Activated CD8-positive, alpha-beta T cell treated with anti-CD3 and anti-CD28 coated beads, Interleukin-2, amount 10 ng/mL, durations not matched to agents 7 days and 5 days (primary cell): ENCODE results near the gene ZBTB5. TPM values are rescaled to one million over a fixed set of nuclear protein-coding genes. Genes with fewer than 3 reads are reported as not detected.

ENCODE experiments used
- ATAC-seq: fragments of 150-1000 bp; cut with Tn5 transposase; one replicate; pipeline ENCODE4 v1.10.0; 2021; ENCODE audit warnings: moderate library complexity
- CTCF ChIA-PET: fragments of 350-600 bp; sonication (Branson Sonifier 250); formaldehyde crosslinking; loops from one replicate; lab custom pipeline; 2021; ENCODE audit warnings: antibody characterized with exemption; lab: Charles Lee
- POLR2A ChIA-PET: fragments of 350-600 bp; sonication (Branson Sonifier 250); formaldehyde crosslinking; loops from one replicate; lab custom pipeline; 2021; ENCODE audit warnings: antibody characterized with exemption; lab: Charles Lee
- DNase-seq: peaks from one replicate; pipeline ENCODE4 v3.0.0-alpha.2; 2020
- H3K27ac Mint-ChIP-seq: one replicate; pipeline ENCODE4 v1.8.0; 2021; ENCODE audit warnings: mild to moderate bottlenecking, mixed read lengths
- H3K27me3 Mint-ChIP-seq: one replicate; pipeline ENCODE4 v1.8.0; 2021; ENCODE audit warnings: low read depth, mixed read lengths
- H3K36me3 Mint-ChIP-seq: one replicate; pipeline ENCODE4 v1.8.0; 2021; ENCODE audit warnings: low read depth, mixed read lengths
- H3K4me1 Mint-ChIP-seq: one replicate; pipeline ENCODE4 v1.8.0; 2021; ENCODE audit warnings: low read depth, mixed read lengths
- H3K4me3 Mint-ChIP-seq: one replicate; pipeline ENCODE4 v1.8.0; 2021; ENCODE audit warnings: mild to moderate bottlenecking, mixed read lengths
- H3K9me3 Mint-ChIP-seq: one replicate; pipeline ENCODE4 v1.8.0; 2022; ENCODE audit warnings: mixed read lengths; ENCODE audit not compliant: insufficient read depth
- total RNA-seq, 2 experiments: library from RNA; stranded (reverse); gene quantifications; one replicate each; pipeline ENCODE4 v1.2.3, GENCODE V29; 2021

ZBTB5 gene
- total RNA-seq, 2 experiments from 2014 or later, result 9.2 to 9.4 TPM

DNA sequence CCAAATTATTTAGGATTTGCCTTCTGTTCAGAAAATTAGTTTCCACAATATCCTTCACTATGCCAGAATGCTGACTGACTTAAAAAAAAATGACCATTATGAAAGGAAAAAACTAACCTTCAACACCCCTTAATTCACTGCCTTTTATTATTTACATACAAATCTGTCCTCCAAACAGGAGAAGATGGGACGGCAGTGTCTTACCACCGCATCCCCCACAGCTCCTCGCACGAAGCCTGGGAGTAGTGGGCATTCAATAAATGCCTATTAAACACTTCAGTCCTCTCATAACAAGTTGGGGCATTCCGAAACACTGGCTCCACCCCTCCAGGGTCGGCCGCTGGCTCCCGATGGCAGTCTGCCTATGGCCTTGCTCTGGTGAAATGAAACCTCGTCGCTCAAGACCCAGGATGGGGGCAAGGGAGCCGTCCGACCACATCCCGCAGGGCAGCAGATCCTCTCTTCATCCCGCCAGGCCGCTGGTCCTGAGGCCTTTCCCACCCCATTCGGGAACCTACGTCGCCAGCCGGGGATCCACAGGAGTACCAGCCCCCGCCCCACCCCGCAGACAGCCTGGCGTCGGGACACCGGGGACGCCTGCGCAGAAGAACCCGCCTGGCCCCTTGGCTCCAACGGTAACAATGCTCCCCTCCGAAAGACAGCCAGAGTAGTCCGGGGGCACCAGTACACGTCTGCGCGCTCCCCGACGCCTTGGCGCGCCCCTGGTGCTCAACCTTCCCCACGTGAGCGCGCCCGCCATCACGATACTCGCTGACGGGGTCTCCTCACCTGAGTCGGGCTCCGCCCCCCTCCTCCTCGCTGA is 613 bp downstream of the ZBTB5 start:
- peak; percentile 91 for DNase-seq
- Mint-ChIP-seq H3K27ac (peak overlapping the region; percentile 98), H3K9me3 (no peaks in the 10 kb centered on the region), H3K4me3 (peak overlapping the region; percentile 96), H3K27me3 (no peaks in the 10 kb centered on the region), H3K36me3 (peaks cover 13% of the 10 kb centered on the region), H3K4me1 (peaks cover 32% of the 10 kb centered on the region)
- peak; percentile 59 for ATAC-seq
- ChIA-PET POLR2A (interaction anchor here (0.5 to 2.4 kb wide), 7 partner anchors 21 to 121 kb away, joined by 3 to 31 read pairs (median 4); partner anchors contain the start of gene POLR1E), CTCF (interaction anchor here (1.9 kb wide), 1 partner anchor 591 kb away, joined by 4 read pairs; no protein-coding TSS in a partner anchor)

DNA sequence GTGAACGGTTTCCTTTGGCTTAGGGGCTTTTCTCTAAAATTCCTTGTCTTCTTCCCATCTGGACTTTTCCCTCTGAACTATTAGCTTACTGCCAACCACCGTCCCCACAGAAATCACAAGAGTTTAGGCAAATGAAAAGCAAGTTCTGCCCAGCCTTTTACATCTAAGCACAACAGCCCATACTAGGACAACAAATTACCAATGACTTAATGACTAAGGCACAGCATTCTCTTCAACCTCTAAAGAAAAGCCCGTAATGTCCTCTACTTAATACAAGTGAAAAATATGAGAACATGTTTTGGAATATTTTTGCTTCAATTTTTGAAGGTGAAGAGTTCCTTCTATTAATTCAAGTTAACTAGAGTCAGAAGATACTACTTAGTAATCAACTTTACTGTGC is 1.2 kb downstream of the ZBTB5 start:
- CTCF ChIA-PET, result no interaction called here
- Mint-ChIP-seq H3K4me1 (peaks cover 32% of the 10 kb centered on the region), H3K27me3 (no peaks in the 10 kb centered on the region), H3K27ac (peak overlapping the region; percentile 98), H3K4me3 (peak overlapping the region; percentile 96), H3K36me3 (peaks cover 15% of the 10 kb centered on the region), H3K9me3 (no peaks in the 10 kb centered on the region)
- POLR2A ChIA-PET, result interaction anchor here (0.5 to 1.8 kb wide), 4 partner anchors 22 to 122 kb away, joined by 3 to 12 read pairs (median 5); partner anchors contain the start of gene POLR1E
- DNase-seq (no peak), ATAC-seq (no peak)

DNA sequence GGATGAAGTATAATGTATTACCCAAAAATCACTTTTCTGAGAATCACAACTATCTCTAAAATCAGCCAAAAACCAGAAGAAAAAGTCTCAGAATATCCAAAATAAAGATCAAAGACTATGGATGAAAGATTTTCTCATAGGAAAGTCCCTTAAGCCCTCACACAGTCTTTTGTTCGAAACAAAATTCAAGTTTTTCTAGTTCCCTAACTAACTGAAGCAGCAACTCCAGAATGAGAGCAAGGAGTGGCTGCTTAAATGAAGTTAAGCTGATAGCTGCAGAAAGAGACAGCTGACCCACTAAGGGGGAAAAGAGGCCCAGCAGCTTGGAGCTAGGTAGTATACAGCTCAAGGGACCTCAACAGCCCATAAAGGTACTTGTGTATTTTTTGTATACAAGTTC is 8.4 kb downstream of the ZBTB5 start:
- DNase-seq, result no peak
- H3K4me3 Mint-ChIP-seq, result no peak overlapping the region

DNA sequence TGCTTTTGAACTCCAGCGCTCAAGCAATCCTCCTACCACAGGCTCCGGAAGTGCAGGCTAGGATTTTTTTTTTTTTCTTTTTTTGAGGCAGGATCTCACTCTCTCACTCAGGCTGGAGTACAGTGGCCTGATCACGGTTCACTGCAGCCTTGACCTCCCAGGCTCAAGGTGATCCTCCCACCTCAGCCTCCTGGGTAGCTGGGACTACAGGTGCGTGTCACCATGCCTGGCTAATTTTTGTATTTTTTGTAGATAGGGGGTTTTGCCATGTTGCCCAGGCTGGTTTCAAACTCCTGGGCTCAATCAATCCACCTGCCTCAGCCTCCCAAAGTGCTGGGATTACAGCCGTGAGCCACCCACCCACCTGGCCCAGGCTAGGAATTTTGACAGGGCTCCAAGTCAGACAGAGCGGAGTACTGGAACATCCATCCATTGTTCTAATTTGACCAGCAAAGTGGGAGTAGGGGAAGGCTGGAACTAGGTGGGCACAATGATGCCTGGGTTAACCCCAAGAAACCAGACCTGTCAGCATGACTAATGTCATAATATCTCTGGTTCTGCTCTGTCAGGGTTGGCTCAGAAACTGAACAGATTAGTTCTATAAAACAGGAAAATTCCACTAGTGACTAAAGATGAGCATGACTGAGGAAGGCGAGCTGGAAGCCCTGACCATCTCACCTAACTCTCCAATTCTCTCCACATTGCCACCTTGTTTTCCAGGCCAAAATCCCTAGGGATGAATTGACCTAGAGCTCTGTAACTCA is 9.2 kb downstream of the ZBTB5 start:
- DNase-seq (no peak), ATAC-seq (no peak)
- H3K27ac Mint-ChIP-seq, result no peak overlapping the region
- H3K27me3 Mint-ChIP-seq, result no peaks in the 10 kb centered on the region
- no peaks in the 10 kb centered on the region for H3K9me3 Mint-ChIP-seq
- peaks cover 15% of the 10 kb centered on the region for H3K36me3 Mint-ChIP-seq
- peaks cover 2% of the 10 kb centered on the region for H3K4me1 Mint-ChIP-seq
- H3K4me3 Mint-ChIP-seq, result no peak overlapping the region
- POLR2A ChIA-PET, result no interaction called here
- CTCF ChIA-PET, result no interaction called here

More for the DNA sequence above, 8.4 kb downstream of the ZBTB5 start:
- peaks cover 12% of the 10 kb centered on the region for H3K36me3 Mint-ChIP-seq
- H3K4me1 Mint-ChIP-seq, result peaks cover 2% of the 10 kb centered on the region
- no peaks in the 10 kb centered on the region for H3K9me3 Mint-ChIP-seq
- H3K27ac Mint-ChIP-seq, result no peak overlapping the region
- ChIA-PET POLR2A (no interaction called here), CTCF (no interaction called here)
- ATAC-seq, result no peak
- no peaks in the 10 kb centered on the region for H3K27me3 Mint-ChIP-seq

DNA sequence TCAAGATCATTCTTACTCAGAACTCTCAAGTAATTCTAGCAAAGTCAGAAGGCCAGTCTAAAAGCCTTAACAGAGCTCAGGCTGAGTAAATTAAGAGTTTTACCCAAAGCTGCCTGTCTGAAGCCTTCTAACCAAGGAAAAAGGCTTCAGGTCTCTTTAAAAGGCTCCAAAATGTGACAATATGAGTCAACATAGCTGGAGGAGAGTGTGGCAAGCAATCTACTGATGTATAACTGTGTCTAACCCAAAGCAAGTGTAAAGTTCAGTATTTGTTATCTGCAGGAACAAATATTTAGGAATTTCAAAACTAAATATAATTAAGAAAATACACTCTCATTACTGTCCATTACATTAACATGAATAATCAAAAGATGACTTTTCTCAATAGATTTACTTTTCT is 11.0 kb downstream of the ZBTB5 start:
- no peak overlapping the region for H3K4me3 Mint-ChIP-seq
- H3K27me3 Mint-ChIP-seq, result no peaks in the 10 kb centered on the region
- no peak overlapping the region for H3K27ac Mint-ChIP-seq
- no peak for DNase-seq
- no peak for ATAC-seq
- POLR2A ChIA-PET, result no interaction called here
- CTCF ChIA-PET, result no interaction called here
- H3K9me3 Mint-ChIP-seq, result no peaks in the 10 kb centered on the region
- H3K4me1 Mint-ChIP-seq, result peaks cover 2% of the 10 kb centered on the region
- H3K36me3 Mint-ChIP-seq, result peaks cover 19% of the 10 kb centered on the region

DNA sequence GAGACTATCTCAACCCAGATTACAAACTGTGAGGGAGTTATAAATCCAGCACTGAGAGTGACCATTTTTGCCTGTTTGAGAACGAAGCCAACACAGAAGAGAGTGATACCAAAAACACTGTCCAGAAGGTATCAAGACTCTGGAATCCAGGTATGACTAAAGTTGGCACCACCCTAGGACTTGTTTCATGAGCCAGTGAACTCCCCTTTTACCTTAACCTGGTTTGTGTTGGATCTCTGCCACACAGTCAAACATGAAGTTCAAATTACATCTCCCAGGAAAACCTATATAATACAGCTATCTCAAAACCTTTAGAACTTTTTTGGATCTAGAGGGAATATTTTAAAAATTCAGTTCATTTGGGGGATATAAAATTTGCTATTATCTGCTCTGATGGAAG is 11.4 kb downstream of the ZBTB5 start:
- ATAC-seq (no peak), DNase-seq (no peak)
- POLR2A ChIA-PET, result no interaction called here
- Mint-ChIP-seq H3K9me3 (no peaks in the 10 kb centered on the region), H3K4me3 (no peak overlapping the region), H3K36me3 (peaks cover 19% of the 10 kb centered on the region), H3K4me1 (peaks cover 2% of the 10 kb centered on the region), H3K27me3 (no peaks in the 10 kb centered on the region), H3K27ac (no peak overlapping the region)
- CTCF ChIA-PET, result no interaction called here

DNA sequence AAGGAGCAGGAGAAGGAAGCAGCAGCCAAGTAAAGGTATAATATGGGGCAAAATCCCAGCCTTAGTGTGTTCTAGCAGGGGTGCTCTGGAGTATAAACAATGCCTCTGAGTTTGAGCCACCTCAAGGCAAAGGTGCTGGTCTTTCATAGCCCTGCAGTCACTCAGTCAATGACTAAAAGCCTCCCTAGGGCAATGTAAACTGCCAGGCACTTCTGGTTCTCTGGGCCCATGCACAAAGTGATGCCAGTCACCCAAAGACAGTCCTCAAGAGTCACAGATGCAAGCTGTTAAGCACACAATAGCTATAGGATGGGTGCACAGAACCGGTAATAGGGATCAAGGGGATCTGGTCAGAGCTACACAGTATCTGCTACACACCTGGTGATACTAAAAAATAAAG is 12.6 kb downstream of the ZBTB5 start:
- ATAC-seq, result no peak
- H3K9me3 Mint-ChIP-seq, result no peaks in the 10 kb centered on the region
- no peak for DNase-seq
- H3K27ac Mint-ChIP-seq, result no peak overlapping the region
- peaks cover 22% of the 10 kb centered on the region for H3K36me3 Mint-ChIP-seq
- ChIA-PET CTCF (no interaction called here), POLR2A (interaction anchor here (1.0 kb wide), 1 partner anchor 33 kb away, joined by 3 read pairs; the partner anchor contains the start of gene POLR1E)
- H3K4me1 Mint-ChIP-seq, result peaks cover 2% of the 10 kb centered on the region
- H3K4me3 Mint-ChIP-seq, result no peak overlapping the region
- H3K27me3 Mint-ChIP-seq, result no peaks in the 10 kb centered on the region

DNA sequence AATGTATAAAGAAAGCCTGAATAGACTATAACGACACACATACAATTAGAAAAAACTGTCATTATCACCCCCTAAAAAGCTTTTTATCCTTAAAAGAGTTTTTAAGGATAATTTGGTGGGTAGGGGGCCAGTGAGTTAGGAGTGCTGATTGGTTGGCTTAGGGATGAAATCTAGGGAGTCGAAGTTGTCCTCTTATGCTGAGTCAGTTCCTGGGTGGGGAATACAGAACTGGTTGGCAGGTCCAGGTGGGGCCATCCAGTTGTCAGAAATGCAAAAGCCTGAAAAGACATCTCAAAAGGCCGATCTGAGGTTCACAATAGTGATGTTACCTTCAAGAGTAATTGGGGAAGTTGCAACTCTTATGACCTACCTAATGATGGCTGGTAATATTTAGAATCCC is 13.6 kb downstream of the ZBTB5 start:
- Mint-ChIP-seq H3K4me3 (no peak overlapping the region), H3K36me3 (peaks cover 17% of the 10 kb centered on the region), H3K27me3 (no peaks in the 10 kb centered on the region), H3K9me3 (no peaks in the 10 kb centered on the region), H3K4me1 (peaks cover 2% of the 10 kb centered on the region), H3K27ac (no peak overlapping the region)
- ChIA-PET POLR2A (interaction anchor here (1.0 kb wide), 1 partner anchor 34 kb away, joined by 3 read pairs; the partner anchor contains the start of gene POLR1E), CTCF (no interaction called here)
- DNase-seq, result no peak
- ATAC-seq, result no peak

DNA sequence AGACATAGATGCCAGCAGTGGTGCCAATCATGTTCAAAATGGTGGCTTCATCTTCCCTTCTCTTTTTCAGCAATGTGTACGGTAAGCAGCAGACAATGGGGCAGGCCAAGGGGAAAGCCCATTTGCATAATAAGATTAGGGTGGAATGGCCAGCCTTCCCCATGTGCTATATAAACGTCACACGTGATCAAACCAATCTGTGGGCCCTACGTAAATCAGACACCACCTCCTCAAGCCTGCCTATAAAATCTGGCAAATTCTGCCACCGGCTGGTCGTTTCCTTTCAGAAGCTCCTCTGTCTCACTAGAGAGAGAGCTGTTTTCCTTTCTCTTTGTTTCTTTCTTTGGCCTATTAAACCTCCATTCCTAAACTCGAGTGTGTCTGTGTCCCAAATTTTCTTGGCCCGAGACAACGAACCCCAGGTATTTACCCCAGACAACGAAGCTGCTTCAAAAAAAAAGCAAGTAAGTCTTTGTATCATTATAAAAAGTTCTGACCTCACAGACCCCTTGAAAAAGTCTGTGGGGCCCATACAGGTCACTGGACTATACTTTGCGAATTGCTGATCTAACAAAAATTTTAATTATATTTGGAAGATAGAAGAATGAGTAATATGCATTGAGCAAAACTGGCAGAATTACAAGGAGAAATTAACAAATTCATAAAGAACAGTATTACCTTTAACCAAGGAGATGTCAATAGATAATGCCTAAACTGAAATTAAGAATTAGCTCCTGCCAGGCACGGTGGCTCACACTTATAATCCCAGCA is 15.2 kb downstream of the ZBTB5 start:
- no peak for ATAC-seq
- peaks cover 14% of the 10 kb centered on the region for H3K36me3 Mint-ChIP-seq
- no peak overlapping the region for H3K27ac Mint-ChIP-seq
- no peaks in the 10 kb centered on the region for H3K4me1 Mint-ChIP-seq
- CTCF ChIA-PET, result interaction anchor here (1.2 kb wide), 1 partner anchor 43 kb away, joined by 3 read pairs; no protein-coding TSS in a partner anchor
- DNase-seq, result no peak
- POLR2A ChIA-PET, result no interaction called here
- H3K4me3 Mint-ChIP-seq, result no peak overlapping the region
- H3K27me3 Mint-ChIP-seq, result no peaks in the 10 kb centered on the region
- H3K9me3 Mint-ChIP-seq, result no peaks in the 10 kb centered on the region

DNA sequence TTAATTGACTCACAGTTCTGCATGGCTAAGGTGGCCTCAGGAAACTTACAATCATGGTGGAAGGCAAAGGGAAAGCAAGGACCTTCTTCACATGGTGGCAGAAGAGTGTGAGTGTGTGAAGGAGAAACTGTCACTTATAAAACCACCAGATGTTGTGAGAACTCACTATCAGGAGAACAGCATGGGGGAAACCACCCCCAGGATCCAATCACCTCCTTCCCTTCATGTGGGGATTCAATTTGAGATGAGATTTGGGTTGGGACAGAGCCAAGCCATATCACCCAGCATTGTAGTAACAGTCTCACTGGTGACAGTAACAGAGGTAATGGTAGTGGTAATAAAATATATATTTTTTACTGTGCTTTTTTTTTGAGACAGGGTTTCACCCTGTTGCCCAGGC is 18.1 kb downstream of the ZBTB5 start:
- Mint-ChIP-seq H3K36me3 (peaks cover 25% of the 10 kb centered on the region), H3K9me3 (no peaks in the 10 kb centered on the region), H3K27me3 (no peaks in the 10 kb centered on the region), H3K4me3 (no peak overlapping the region), H3K27ac (no peak overlapping the region), H3K4me1 (no peaks in the 10 kb centered on the region)
- ChIA-PET POLR2A (no interaction called here), CTCF (no interaction called here)
- DNase-seq (no peak), ATAC-seq (no peak)

DNA sequence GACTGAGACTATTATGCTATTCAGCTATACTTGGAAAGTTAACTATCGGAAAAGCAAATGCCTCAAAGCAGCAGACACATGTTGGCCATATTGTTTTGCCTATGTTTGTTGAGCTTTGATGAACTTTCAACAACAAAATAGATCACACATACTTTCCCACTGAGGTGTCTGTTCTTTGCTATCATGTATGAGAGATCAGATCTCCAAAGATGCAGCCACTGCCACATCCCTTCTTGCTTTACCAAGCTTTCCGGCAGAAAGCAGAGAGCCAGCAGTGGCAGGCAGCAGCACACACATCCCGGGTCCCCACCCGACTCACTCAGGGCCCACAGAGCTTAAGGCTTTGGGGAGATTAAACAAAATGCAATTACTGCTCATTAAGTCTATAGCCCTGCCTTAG is 18.8 kb downstream of the ZBTB5 start:
- no peaks in the 10 kb centered on the region for H3K9me3 Mint-ChIP-seq
- H3K27me3 Mint-ChIP-seq, result no peaks in the 10 kb centered on the region
- ATAC-seq (no peak), DNase-seq (no peak)
- ChIA-PET CTCF (no interaction called here), POLR2A (no interaction called here)
- H3K4me1 Mint-ChIP-seq, result no peaks in the 10 kb centered on the region
- no peak overlapping the region for H3K4me3 Mint-ChIP-seq
- H3K36me3 Mint-ChIP-seq, result peaks cover 29% of the 10 kb centered on the region
- H3K27ac Mint-ChIP-seq, result no peak overlapping the region
